ENCODE measurements around the gene SERP1. TPM values are rescaled to one million over a fixed set of nuclear protein-coding genes. Genes with fewer than 3 reads are reported as not detected.
A peak's percentile ranks its signal among the peaks of the same experiment; 100 is the strongest.

The SERP1 gene
- total RNA-seq, 1 experiment from 2014 or later: 168 TPM

DNA sequence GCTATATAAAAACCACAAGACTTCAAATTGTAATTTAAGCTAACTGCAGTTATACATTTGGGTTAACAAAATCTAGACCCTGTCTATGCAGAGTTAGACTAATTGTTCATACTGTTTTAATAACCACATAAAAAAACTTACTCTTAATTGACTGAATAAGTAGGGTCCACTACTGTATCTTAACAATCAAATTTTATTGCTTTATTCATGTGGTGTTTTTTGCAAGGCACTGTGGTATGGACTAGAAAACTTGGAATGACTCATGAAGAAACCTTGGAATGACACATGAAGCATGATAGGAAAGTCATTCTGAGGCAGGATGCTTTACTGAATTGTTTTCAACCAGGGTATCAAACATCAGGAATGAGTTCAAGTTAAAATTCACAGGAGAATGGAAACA is 2.3 kb downstream of the SERP1 start:
- Histone ChIP-seq H4K20me1 (ENCODE audit: insufficient read depth, low read depth, low read length) (peaks cover 25% of the 10 kb centered on the region), H3K4me3 (ENCODE audit: low read length) (no peak overlapping the region), H3K9me2 (replicated peaks; ENCODE audit: insufficient read depth, low read length) (no peaks in the 10 kb centered on the region), H2AFZ (ENCODE audit: low read length) (no peak overlapping the region), H3K79me2 (ENCODE audit: low read length) (peaks cover 47% of the 10 kb centered on the region), H3K9ac (ENCODE audit: low read length) (0 out of 2 replicates have a peak overlapping the region, but pooled peaks have one; percentile 93), H3K4me1 (ENCODE audit: low read length) (peaks cover 28% of the 10 kb centered on the region), H3K27ac (ENCODE audit: low read length) (no peak overlapping the region), H3K4me2 (ENCODE audit: low read depth, low read length, poor library complexity, severe bottlenecking) (peak overlapping the region; percentile 96), H3K36me3 (ENCODE audit: insufficient read depth, low read length) (peaks cover 30% of the 10 kb centered on the region), H3K27me3 (ENCODE audit: low read length) (no peaks in the 10 kb centered on the region), H3K9me3 (ENCODE audit: low read length) (no peaks in the 10 kb centered on the region)
- DNase-seq: no peak

DNA sequence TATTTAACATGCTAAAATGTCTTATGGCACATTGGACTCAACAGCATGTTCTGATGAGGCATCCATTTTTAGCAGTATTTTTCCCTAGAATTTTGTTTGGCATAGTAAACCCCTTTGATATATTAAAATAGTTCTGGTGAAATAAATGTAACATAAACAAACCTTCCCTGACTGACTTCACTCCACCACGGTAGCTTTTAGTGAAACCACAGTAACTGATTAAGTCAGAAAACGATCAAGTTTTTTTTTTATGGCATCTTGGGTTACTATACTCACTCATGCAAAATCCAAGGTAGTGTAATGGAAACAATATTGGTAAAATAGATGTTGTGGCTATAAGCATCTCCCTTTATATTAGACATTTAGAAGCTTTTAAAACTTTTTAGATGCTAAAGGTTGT is 2.8 kb downstream of the SERP1 start:
- H3K4me2 ChIP-seq (ENCODE audit: low read depth, low read length, poor library complexity, severe bottlenecking): no peak overlapping the region
- DNase-seq: no peak
- no peak overlapping the region for H3K27ac ChIP-seq (ENCODE audit: low read length)

DNA sequence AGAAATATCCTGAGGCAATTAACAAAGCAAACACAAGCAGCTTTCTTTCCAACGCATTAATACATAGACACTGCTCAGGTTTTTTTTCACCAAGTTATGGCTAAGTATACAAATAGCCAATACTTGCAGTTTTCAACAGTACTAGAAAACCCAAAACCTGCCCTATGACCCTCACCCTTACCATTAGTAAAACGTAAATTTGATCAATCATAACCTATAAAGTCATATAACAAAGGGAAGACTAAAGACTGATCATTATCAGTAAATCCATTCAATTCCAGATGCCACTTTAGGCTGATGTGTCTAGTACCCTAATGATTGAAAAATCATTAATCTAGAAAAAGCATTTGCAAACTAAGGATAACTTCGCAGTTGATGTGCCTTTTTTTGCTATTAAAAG is 3.2 kb downstream of the SERP1 start:
- peaks cover 25% of the 10 kb centered on the region for H4K20me1 ChIP-seq (ENCODE audit: insufficient read depth, low read depth, low read length)
- H3K36me3 ChIP-seq (ENCODE audit: insufficient read depth, low read length): peaks cover 30% of the 10 kb centered on the region
- peaks cover 37% of the 10 kb centered on the region for H3K79me2 ChIP-seq (ENCODE audit: low read length)
- no peak for DNase-seq
- no peak overlapping the region for H3K27ac ChIP-seq (ENCODE audit: low read length)
- H3K27me3 ChIP-seq (ENCODE audit: low read length): no peaks in the 10 kb centered on the region
- H3K9me3 ChIP-seq (ENCODE audit: low read length): no peaks in the 10 kb centered on the region
- no peak overlapping the region for H3K9ac ChIP-seq (ENCODE audit: low read length)
- H3K4me1 ChIP-seq (ENCODE audit: low read length): peaks cover 20% of the 10 kb centered on the region
- H3K4me3 ChIP-seq (ENCODE audit: low read length): no peak overlapping the region
- no peak overlapping the region for H2AFZ ChIP-seq (ENCODE audit: low read length)
- H3K9me2 ChIP-seq (replicated peaks; ENCODE audit: insufficient read depth, low read length): no peaks in the 10 kb centered on the region
- H3K4me2 ChIP-seq (ENCODE audit: low read depth, low read length, poor library complexity, severe bottlenecking): no peak overlapping the region

More for the DNA sequence above, 2.8 kb downstream of the SERP1 start:
- H4K20me1 ChIP-seq (ENCODE audit: insufficient read depth, low read depth, low read length): peaks cover 25% of the 10 kb centered on the region
- H3K27me3 ChIP-seq (ENCODE audit: low read length): no peaks in the 10 kb centered on the region
- no peak overlapping the region for H3K9ac ChIP-seq (ENCODE audit: low read length)
- no peaks in the 10 kb centered on the region for H3K9me3 ChIP-seq (ENCODE audit: low read length)
- peaks cover 41% of the 10 kb centered on the region for H3K79me2 ChIP-seq (ENCODE audit: low read length)
- no peaks in the 10 kb centered on the region for H3K9me2 ChIP-seq (replicated peaks; ENCODE audit: insufficient read depth, low read length)
- H2AFZ ChIP-seq (ENCODE audit: low read length): no peak overlapping the region
- H3K4me3 ChIP-seq (ENCODE audit: low read length): no peak overlapping the region
- H3K36me3 ChIP-seq (ENCODE audit: insufficient read depth, low read length): peaks cover 30% of the 10 kb centered on the region
- H3K4me1 ChIP-seq (ENCODE audit: low read length): peaks cover 24% of the 10 kb centered on the region

DNA sequence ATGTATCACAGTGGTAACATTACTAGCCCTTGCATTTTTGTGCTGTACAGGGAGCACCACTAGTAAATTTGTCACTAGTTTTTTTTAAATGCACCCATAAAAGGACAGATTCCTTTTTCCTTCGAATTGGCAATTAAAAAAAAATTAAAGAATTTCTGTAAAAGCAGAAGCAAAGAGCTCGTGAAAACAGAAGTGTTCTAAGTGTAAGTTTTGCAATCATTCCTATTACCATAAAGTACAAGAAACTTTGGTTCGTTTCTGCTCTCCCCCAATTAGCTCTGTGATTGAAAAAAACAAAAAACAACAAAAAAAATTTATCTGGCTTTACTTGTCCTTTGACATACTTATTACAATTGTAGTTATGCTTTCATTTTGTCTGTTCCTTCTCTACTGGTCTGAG is 5.3 kb downstream of the SERP1 start:
- Histone ChIP-seq H3K27me3 (ENCODE audit: low read length) (no peaks in the 10 kb centered on the region), H3K36me3 (ENCODE audit: insufficient read depth, low read length) (peaks cover 30% of the 10 kb centered on the region), H3K9me2 (replicated peaks; ENCODE audit: insufficient read depth, low read length) (no peaks in the 10 kb centered on the region), H3K4me1 (ENCODE audit: low read length) (peaks cover 13% of the 10 kb centered on the region), H3K9ac (ENCODE audit: low read length) (no peak overlapping the region), H4K20me1 (ENCODE audit: insufficient read depth, low read depth, low read length) (peaks cover 25% of the 10 kb centered on the region), H3K4me2 (ENCODE audit: low read depth, low read length, poor library complexity, severe bottlenecking) (no peak overlapping the region), H2AFZ (ENCODE audit: low read length) (no peak overlapping the region), H3K4me3 (ENCODE audit: low read length) (no peak overlapping the region), H3K79me2 (ENCODE audit: low read length) (peaks cover 22% of the 10 kb centered on the region), H3K27ac (ENCODE audit: low read length) (no peak overlapping the region), H3K9me3 (ENCODE audit: low read length) (no peaks in the 10 kb centered on the region)
- no peak for DNase-seq

DNA sequence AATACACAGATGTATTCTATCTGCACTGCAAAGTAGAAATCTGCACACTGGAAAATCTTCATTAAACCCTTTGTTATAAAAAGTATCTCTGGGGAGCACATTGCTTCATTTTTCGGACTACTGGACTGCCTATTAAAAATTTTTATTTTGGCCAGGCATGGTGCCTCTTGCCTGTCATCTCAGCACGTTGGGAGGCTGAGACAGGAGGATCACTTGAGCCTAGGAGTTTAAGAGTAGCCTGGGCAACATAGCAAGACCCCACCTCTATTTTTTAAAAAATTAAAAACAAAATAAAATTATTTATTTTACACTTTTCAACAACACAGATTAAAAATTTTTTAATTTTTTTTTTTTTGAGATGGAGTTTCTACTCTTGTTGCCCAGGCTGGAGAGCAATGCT is 6.0 kb downstream of the SERP1 start:
- H3K27ac ChIP-seq (ENCODE audit: low read length): no peak overlapping the region
- no peaks in the 10 kb centered on the region for H3K9me3 ChIP-seq (ENCODE audit: low read length)
- peaks cover 13% of the 10 kb centered on the region for H3K4me1 ChIP-seq (ENCODE audit: low read length)
- peaks cover 30% of the 10 kb centered on the region for H3K36me3 ChIP-seq (ENCODE audit: insufficient read depth, low read length)
- H3K9me2 ChIP-seq (replicated peaks; ENCODE audit: insufficient read depth, low read length): no peaks in the 10 kb centered on the region
- H3K4me3 ChIP-seq (ENCODE audit: low read length): no peak overlapping the region
- H3K79me2 ChIP-seq (ENCODE audit: low read length): peaks cover 16% of the 10 kb centered on the region
- no peak for DNase-seq
- peaks cover 21% of the 10 kb centered on the region for H4K20me1 ChIP-seq (ENCODE audit: insufficient read depth, low read depth, low read length)
- H3K27me3 ChIP-seq (ENCODE audit: low read length): no peaks in the 10 kb centered on the region
- no peak overlapping the region for H2AFZ ChIP-seq (ENCODE audit: low read length)
- H3K9ac ChIP-seq (ENCODE audit: low read length): no peak overlapping the region
- no peak overlapping the region for H3K4me2 ChIP-seq (ENCODE audit: low read depth, low read length, poor library complexity, severe bottlenecking)

DNA sequence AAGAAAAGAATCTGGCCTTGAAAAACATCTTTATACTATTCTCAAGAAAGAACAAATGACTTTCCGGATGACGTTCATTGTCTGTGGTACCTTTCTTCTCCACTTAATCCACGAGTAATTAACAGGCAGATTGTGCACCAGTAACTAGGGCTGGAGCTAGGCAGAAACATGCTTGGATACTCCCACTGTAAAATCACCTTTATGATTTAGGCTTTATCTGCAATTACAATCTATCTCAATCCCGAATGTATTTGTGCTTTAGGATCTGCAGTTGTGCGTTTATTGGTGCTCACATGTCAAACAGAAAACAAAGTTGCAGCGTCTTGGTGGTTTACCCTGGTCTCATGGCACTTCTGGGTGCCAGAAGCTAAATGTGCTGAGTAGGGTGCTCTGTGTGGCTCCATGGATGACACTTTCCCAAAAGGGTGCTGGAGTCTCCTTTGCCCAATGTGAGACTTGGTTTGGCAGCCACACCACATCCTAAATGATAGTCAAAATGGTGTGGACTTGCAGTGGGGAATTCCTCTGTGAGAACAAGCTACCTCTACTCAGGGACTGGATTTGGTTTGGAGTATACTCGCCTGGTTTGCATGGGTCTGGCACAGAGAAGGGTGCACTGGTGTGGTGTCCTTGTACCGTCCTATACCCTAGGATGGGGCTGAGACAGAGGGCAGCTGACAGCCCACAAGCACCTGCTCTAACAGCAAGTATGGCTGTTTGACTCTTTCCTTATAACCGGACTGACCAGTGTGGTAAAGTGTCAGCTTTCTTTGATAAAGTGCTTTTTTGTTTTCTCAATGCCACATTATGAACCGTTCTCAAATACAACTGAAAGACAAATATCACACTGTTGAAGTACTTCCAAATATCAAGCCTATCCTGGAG is 7.7 kb downstream of the SERP1 start:
- Histone ChIP-seq H3K27me3 (ENCODE audit: low read length) (no peaks in the 10 kb centered on the region), H3K4me3 (ENCODE audit: low read length) (no peak overlapping the region), H3K9me3 (ENCODE audit: low read length) (no peaks in the 10 kb centered on the region), H3K9me2 (replicated peaks; ENCODE audit: insufficient read depth, low read length) (no peaks in the 10 kb centered on the region), H2AFZ (ENCODE audit: low read length) (no peak overlapping the region), H3K36me3 (ENCODE audit: insufficient read depth, low read length) (peaks cover 17% of the 10 kb centered on the region; the same call in 1 of the 2 replicates), H3K4me1 (ENCODE audit: low read length) (no peaks in the 10 kb centered on the region), H3K4me2 (ENCODE audit: low read depth, low read length, poor library complexity, severe bottlenecking) (no peak overlapping the region), H3K9ac (ENCODE audit: low read length) (no peak overlapping the region), H3K27ac (ENCODE audit: low read length) (no peak overlapping the region), H4K20me1 (ENCODE audit: insufficient read depth, low read depth, low read length) (peaks cover 5% of the 10 kb centered on the region; the same call in 1 of the 2 replicates), H3K79me2 (ENCODE audit: low read length) (no peaks in the 10 kb centered on the region; the same call in 1 of the 2 replicates)
- no peak for DNase-seq

DNA sequence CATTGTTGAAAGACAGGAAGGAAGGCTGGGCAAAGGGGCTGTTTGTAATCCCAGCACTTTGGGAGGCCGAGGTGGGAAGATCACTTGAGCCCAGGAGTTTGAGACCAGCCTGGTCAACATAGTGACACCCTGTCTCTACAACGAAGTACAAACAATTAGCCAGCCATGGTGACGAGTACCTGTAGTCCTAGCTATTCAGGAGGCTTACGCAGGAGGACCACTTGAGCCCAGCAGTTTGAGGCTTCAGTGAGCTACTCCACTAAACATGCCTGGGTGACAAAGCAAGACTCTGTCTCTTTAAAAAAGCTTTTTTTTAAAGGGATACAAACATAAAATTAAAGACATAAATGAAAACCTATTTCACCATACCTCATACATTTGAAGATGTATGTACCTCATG is 11.1 kb downstream of the SERP1 start:
- no peak overlapping the region for H2AFZ ChIP-seq (ENCODE audit: low read length)
- no peak overlapping the region for H3K9ac ChIP-seq (ENCODE audit: low read length)
- no peak overlapping the region for H3K27ac ChIP-seq (ENCODE audit: low read length)
- no peak overlapping the region for H3K4me3 ChIP-seq (ENCODE audit: low read length)
- H3K36me3 ChIP-seq (ENCODE audit: insufficient read depth, low read length): no peaks in the 10 kb centered on the region
- DNase-seq: no peak
- H4K20me1 ChIP-seq (ENCODE audit: insufficient read depth, low read depth, low read length): no peaks in the 10 kb centered on the region
- H3K4me1 ChIP-seq (ENCODE audit: low read length): no peaks in the 10 kb centered on the region
- H3K27me3 ChIP-seq (ENCODE audit: low read length): no peaks in the 10 kb centered on the region
- no peaks in the 10 kb centered on the region for H3K9me3 ChIP-seq (ENCODE audit: low read length)
- no peaks in the 10 kb centered on the region for H3K9me2 ChIP-seq (replicated peaks; ENCODE audit: insufficient read depth, low read length)
- H3K4me2 ChIP-seq (ENCODE audit: low read depth, low read length, poor library complexity, severe bottlenecking): no peak overlapping the region
- no peaks in the 10 kb centered on the region for H3K79me2 ChIP-seq (ENCODE audit: low read length)

DNA sequence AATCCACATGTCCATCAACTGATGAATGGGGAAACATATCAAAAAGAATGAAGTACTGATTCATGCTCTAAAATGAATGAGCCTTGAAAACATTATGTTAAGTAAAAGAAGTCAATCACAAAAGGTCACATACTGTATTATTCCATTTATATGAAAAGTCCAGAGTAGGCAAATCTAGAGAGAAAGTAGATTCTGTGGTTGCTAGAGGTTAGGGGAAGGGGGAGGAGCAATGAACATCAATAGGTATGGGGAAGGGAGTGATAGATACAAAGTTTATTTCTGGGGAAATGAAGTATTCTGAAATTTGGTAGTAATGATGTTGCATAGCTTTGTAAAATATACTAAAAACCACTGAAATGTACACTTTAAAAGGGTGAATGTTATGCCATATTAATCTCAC is 14.5 kb downstream of the SERP1 start:
- no peaks in the 10 kb centered on the region for H3K9me2 ChIP-seq (replicated peaks; ENCODE audit: insufficient read depth, low read length)
- H3K4me3 ChIP-seq (ENCODE audit: low read length): no peak overlapping the region
- H3K9ac ChIP-seq (ENCODE audit: low read length): no peak overlapping the region
- H3K9me3 ChIP-seq (ENCODE audit: low read length): no peaks in the 10 kb centered on the region
- H3K79me2 ChIP-seq (ENCODE audit: low read length): no peaks in the 10 kb centered on the region
- H3K4me1 ChIP-seq (ENCODE audit: low read length): no peaks in the 10 kb centered on the region
- no peaks in the 10 kb centered on the region for H3K36me3 ChIP-seq (ENCODE audit: insufficient read depth, low read length)
- no peaks in the 10 kb centered on the region for H4K20me1 ChIP-seq (ENCODE audit: insufficient read depth, low read depth, low read length)
- H3K27me3 ChIP-seq (ENCODE audit: low read length): no peaks in the 10 kb centered on the region
- no peak overlapping the region for H3K4me2 ChIP-seq (ENCODE audit: low read depth, low read length, poor library complexity, severe bottlenecking)
- no peak overlapping the region for H3K27ac ChIP-seq (ENCODE audit: low read length)
- no peak overlapping the region for H2AFZ ChIP-seq (ENCODE audit: low read length)
- DNase-seq: no peak
